B cell (primary cell): ENCODE measurements around the gene PITPNM1.

ENCODE experiments used
- EZH2 ChIP-seq: IDR thresholded peaks from 2 replicates; pipeline ENCODE4 v1.6.1; 2012; ENCODE audit warnings: borderline replicate concordance, low read depth, mild to moderate bottlenecking, moderate library complexity, low read length; ENCODE audit not compliant: insufficient read depth, poor library complexity, severe bottlenecking
- TF ChIP-seq, protein P1 (sequence below): fragments of 200-600 bp; IDR thresholded peaks from one replicate; pipeline ENCODE4 v1.8.0; 2022; ENCODE audit warnings: antibody characterized with exemption, mild to moderate bottlenecking

DNA sequence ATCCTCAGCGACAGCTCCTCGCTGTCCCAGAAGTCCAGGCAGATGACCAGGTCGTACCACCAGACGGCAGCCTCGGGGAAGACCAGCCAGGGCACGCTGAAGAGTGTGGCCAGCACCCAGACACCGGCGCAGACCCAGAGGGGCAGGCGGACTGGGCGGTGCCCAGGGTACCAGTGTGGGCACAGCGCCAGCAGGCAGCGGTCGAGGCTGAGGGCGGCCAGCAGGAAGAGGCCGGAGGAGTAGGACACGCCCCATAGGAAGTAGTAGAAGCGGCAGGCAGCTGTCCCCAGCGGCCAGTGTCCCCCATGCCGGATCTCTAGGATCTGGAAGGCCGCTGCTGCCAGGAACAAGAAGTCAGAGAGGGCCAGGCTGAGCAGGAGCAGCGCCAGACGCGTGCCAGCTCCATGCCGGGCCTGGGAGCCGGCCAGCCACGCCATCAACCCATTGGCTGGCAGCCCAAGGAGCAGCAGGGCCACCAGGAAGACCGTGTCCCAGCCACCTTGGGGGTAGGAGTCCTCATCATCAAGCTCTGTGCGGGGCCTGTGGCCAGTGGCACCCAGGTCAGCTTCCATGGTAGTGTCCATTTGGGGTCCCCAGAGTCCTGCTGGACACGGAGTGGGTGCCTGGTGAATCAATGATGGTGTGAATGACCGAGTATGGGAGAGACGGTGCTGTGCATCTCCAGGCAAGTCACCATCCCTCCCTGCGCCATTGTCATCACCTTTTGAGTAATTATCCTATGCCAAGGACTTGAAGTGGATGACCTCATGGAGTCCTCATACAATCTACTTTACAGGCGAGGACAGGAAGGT lies 52.8 kb downstream of the PITPNM1 start, which contains the start of gene GPR152:
- TF ChIP-seq, protein P1, sequence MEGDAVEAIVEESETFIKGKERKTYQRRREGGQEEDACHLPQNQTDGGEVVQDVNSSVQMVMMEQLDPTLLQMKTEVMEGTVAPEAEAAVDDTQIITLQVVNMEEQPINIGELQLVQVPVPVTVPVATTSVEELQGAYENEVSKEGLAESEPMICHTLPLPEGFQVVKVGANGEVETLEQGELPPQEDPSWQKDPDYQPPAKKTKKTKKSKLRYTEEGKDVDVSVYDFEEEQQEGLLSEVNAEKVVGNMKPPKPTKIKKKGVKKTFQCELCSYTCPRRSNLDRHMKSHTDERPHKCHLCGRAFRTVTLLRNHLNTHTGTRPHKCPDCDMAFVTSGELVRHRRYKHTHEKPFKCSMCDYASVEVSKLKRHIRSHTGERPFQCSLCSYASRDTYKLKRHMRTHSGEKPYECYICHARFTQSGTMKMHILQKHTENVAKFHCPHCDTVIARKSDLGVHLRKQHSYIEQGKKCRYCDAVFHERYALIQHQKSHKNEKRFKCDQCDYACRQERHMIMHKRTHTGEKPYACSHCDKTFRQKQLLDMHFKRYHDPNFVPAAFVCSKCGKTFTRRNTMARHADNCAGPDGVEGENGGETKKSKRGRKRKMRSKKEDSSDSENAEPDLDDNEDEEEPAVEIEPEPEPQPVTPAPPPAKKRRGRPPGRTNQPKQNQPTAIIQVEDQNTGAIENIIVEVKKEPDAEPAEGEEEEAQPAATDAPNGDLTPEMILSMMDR = no peak
- no peak for TF ChIP-seq EZH2
